Gastrocnemius medialis (tissue), 4 donors: ENCODE data around the gene GART.

Experiments
- CTCF ChIP-seq, 5 experiments: fragments of 450-650 bp in 3 of 5; fragments of 200-600 bp in 2 of 5; sonication (generic) in 2 of 5; IDR thresholded peaks in 4 of 5; conservative IDR thresholded peaks in 1 of 5; 1 replicate in 4 of 5; 2 replicates in 1 of 5; pipeline ENCODE4 v1.5.1; 2016 to 2019; ENCODE audit warnings: antibody characterized with exemption in 5 of 5, mild to moderate bottlenecking in 3 of 5, moderate library complexity in 3 of 5
- POLR2A ChIP-seq, 2 donors: fragments of 450-650 bp; IDR thresholded peaks; one replicate each; pipeline ENCODE4 v1.6.1; 2017; ENCODE audit warnings: antibody characterized with exemption in 2 of 2, mild to moderate bottlenecking in 2 of 2, moderate library complexity in 2 of 2

GRCh38 chr21:33493756-33494155 is 48.2 kb downstream of the GART start:
- TF ChIP-seq CTCF (IDR thresholded peaks at IDR 0.05 in 4 of 5, conservative IDR thresholded peaks at IDR 0.05 in 1 of 5) (no peak), POLR2A (IDR thresholded peaks at IDR 0.05) (no peak)
